Fibroblast of villous mesenchyme (primary cell): ENCODE results near the gene KREMEN1. TPM values are rescaled to one million over a fixed set of nuclear protein-coding genes. Genes with fewer than 3 reads are reported as not detected.

Experiments
- DNase-seq: peaks from one replicate; pipeline ENCODE4 v3.0.0-alpha.2; 2010; ENCODE audit warnings: low read depth
- H3K4me3 ChIP-seq: 2 replicates; pipeline ENCODE4 v1.5.1; 2011; ENCODE audit warnings: low read depth, mild to moderate bottlenecking, low read length
- total RNA-seq: library from RNA; depleted of rRNA; stranded (reverse); fragments of >200 nt; gene quantifications from 2 replicates; pipeline ENCODE4 v1.2.3, GENCODE V29; 2012
- TF ChIP-seq, protein P1 (sequence below): IDR thresholded peaks from 2 replicates; pipeline ENCODE4 v1.5.1; 2012; ENCODE audit warnings: low read depth, mild to moderate bottlenecking, low read length; ENCODE audit not compliant: insufficient read depth

Gene KREMEN1
- total RNA-seq, 1 donor, result 2.6 TPM

- no peak for DNase-seq
- no peak overlapping the region for H3K4me3 ChIP-seq
- TF ChIP-seq, protein P1, sequence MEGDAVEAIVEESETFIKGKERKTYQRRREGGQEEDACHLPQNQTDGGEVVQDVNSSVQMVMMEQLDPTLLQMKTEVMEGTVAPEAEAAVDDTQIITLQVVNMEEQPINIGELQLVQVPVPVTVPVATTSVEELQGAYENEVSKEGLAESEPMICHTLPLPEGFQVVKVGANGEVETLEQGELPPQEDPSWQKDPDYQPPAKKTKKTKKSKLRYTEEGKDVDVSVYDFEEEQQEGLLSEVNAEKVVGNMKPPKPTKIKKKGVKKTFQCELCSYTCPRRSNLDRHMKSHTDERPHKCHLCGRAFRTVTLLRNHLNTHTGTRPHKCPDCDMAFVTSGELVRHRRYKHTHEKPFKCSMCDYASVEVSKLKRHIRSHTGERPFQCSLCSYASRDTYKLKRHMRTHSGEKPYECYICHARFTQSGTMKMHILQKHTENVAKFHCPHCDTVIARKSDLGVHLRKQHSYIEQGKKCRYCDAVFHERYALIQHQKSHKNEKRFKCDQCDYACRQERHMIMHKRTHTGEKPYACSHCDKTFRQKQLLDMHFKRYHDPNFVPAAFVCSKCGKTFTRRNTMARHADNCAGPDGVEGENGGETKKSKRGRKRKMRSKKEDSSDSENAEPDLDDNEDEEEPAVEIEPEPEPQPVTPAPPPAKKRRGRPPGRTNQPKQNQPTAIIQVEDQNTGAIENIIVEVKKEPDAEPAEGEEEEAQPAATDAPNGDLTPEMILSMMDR, result no peak
These were observed 32.6 kb downstream of the KREMEN1 start for GRCh38 chr22:29105468-29105867.

GRCh38 chr22:29106839-29107238 lies 34.0 kb downstream of the KREMEN1 start:
- H3K4me3 ChIP-seq, result no peak overlapping the region
- TF ChIP-seq, protein P1, result no peak
- no peak for DNase-seq

GRCh38 chr22:29108137-29108536 lies 35.3 kb downstream of the KREMEN1 start:
- TF ChIP-seq, protein P1, result no peak
- H3K4me3 ChIP-seq, result no peak overlapping the region
- peak; percentile 79 for DNase-seq

DNA sequence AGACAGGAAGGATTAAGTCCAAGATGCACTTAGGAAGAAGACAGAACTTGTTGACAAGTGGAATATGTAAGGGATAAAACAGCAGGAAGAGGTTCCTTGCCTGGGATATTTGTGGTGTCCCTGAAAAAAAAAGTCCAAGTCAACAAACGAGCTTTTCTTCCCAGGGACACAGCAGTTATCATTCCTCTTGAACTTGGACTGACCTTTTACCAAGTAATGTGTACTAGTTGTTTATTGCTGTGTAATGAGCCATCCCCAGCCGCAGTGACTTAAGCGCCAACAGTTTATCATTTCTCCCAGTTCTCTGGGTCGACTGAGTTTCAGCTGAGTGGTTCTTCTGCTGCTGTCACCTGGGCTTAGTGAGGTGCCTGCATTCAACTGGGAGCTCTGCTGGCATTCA lies 37.0 kb downstream of the KREMEN1 start:
- TF ChIP-seq, protein P1, result no peak
- peak; percentile 95 for DNase-seq

DNA sequence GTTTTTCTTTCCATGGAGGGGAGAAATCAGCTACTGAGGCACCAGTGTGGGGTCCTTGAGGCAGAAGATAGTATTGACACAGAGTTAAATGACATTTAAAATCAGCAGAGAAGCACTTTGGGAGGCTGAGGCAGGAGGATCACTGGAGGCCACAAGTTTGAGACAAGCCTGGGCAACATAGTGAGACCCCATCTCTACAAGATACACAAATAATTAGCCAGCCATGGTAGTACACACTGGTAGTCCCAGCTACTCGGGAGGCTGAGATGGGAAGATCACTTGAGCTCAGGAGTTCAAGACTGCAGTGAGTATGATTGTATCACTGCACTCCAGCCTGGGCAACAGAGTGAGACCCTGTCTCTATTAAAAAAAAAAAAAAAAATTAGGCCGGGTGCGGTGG lies 38.1 kb downstream of the KREMEN1 start:
- no peak for DNase-seq
- TF ChIP-seq, protein P1, result no peak
- H3K4me3 ChIP-seq, result no peak overlapping the region

More for the DNA sequence above, 37.0 kb downstream of the KREMEN1 start:
- H3K4me3 ChIP-seq, result no peak overlapping the region

- no peak for DNase-seq
- TF ChIP-seq, protein P1, result no peak
- H3K4me3 ChIP-seq, result no peak overlapping the region
These were observed 39.3 kb downstream of the KREMEN1 start for GRCh38 chr22:29112121-29112520.

DNA sequence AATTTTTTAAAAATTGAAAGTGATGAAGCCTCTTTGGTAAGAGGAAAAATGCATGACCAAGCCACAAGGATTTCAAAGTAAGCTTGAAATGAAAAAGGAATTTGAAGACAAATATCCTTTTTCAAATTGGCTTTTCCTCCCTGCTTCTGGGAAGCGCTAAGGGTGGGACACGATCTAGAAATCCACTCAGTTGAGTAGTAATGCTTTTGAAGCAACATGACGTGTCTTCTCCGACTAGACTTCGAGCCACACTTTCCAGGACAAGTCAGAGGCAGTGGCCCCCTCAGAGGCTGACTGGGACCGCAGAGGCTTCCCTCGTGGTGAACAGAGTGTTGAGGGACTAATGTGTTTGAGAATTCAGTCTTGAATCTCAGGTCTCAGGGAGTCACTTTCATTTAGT lies 39.8 kb downstream of the KREMEN1 start:
- TF ChIP-seq, protein P1, result no peak
- H3K4me3 ChIP-seq, result no peak overlapping the region
- no peak for DNase-seq
